Naive thymus-derived CD4-positive, alpha-beta T cell (primary cell): ENCODE data around the gene CENPM. TPM values are rescaled to one million over a fixed set of nuclear protein-coding genes. Genes with fewer than 3 reads are reported as not detected.

Source experiments
- ATAC-seq: fragments of 150-1000 bp; cut with Tn5 transposase; 2 replicates; pipeline ENCODE4 v1.10.0; 2021; ENCODE audit warnings: mild to moderate bottlenecking, moderate library complexity
- CTCF ChIA-PET: fragments of 350-600 bp; sonication (Branson Sonifier 250); formaldehyde crosslinking; loops from one replicate; lab custom pipeline; 2021; ENCODE audit warnings: antibody characterized with exemption; lab: Charles Lee
- POLR2A ChIA-PET: fragments of 350-600 bp; sonication (Branson Sonifier 250); formaldehyde crosslinking; loops from one replicate; lab custom pipeline; 2021; ENCODE audit warnings: antibody characterized with exemption, inconsistent platforms; lab: Charles Lee
- DNase-seq, 9 donors: peaks; one replicate each; pipeline versions ENCODE4 v3.0.0 to v3.0.0-alpha.2; 2020 to 2022; ENCODE audit warnings: mixed read lengths in 1 of 9
- H3K27ac ChIP-seq: one replicate; pipeline ENCODE4 v1.7.0; 2013; ENCODE audit warnings: mild to moderate bottlenecking, low read depth, low read length, moderate library complexity
- H3K27me3 ChIP-seq, 2 donors: one replicate each; pipeline ENCODE4 v1.7.0; 2013; ENCODE audit warnings: low read length in 2 of 2, mild to moderate bottlenecking in 2 of 2, moderate library complexity in 2 of 2; ENCODE audit not compliant: control insufficient read depth in 2 of 2, insufficient read depth in 2 of 2
- H3K36me3 ChIP-seq, 3 experiments: 1 replicate in 2 of 3; 2 replicates in 1 of 3; pipeline ENCODE4 v1.7.0; 2013; ENCODE audit warnings: low read length in 3 of 3, mild to moderate bottlenecking in 3 of 3, moderate library complexity in 1 of 3; ENCODE audit not compliant: insufficient read depth in 3 of 3, control insufficient read depth in 2 of 3
- H3K4me1 ChIP-seq, 2 donors: one replicate each; pipeline ENCODE4 v1.7.0; 2013; ENCODE audit warnings: low read length in 2 of 2, mild to moderate bottlenecking in 2 of 2, moderate library complexity in 1 of 2; ENCODE audit not compliant: control insufficient read depth in 2 of 2, insufficient read depth in 2 of 2
- H3K4me3 ChIP-seq: 2 replicates; pipeline ENCODE4 v1.7.0; 2013; ENCODE audit warnings: mild to moderate bottlenecking, low read length
- H3K9me3 ChIP-seq, 3 experiments: 1 replicate in 2 of 3; 2 replicates in 1 of 3; pipeline ENCODE4 v1.7.0; 2013; ENCODE audit warnings: low read length in 3 of 3; ENCODE audit not compliant: control insufficient read depth in 2 of 3
- H3K27ac Mint-ChIP-seq, 9 donors: one replicate each; pipeline ENCODE4 v1.8.0; 2020 to 2022; ENCODE audit warnings: mixed read lengths in 9 of 9, mild to moderate bottlenecking in 8 of 9, moderate library complexity in 5 of 9, inconsistent platforms in 2 of 9
- H3K27me3 Mint-ChIP-seq, 5 donors: one replicate each; pipeline ENCODE4 v1.8.0; 2021 to 2022; ENCODE audit warnings: mixed read lengths in 5 of 5, mild to moderate bottlenecking in 1 of 5
- H3K36me3 Mint-ChIP-seq, 5 donors: one replicate each; pipeline ENCODE4 v1.8.0; 2020 to 2022; ENCODE audit warnings: mixed read lengths in 5 of 5, mild to moderate bottlenecking in 3 of 5, inconsistent platforms in 1 of 5
- H3K4me1 Mint-ChIP-seq, 7 donors: one replicate each; pipeline ENCODE4 v1.8.0; 2020 to 2022; ENCODE audit warnings: mixed read lengths in 7 of 7, mild to moderate bottlenecking in 3 of 7, inconsistent platforms in 1 of 7
- H3K4me3 Mint-ChIP-seq, 10 donors: one replicate each; pipeline ENCODE4 v1.8.0; 2020 to 2022; ENCODE audit warnings: mild to moderate bottlenecking in 10 of 10, mixed read lengths in 10 of 10, moderate library complexity in 6 of 10, inconsistent platforms in 2 of 10
- H3K9me3 Mint-ChIP-seq, 11 donors: one replicate each; pipeline ENCODE4 v1.8.0; 2020 to 2022; ENCODE audit warnings: mixed read lengths in 11 of 11, mild to moderate bottlenecking in 4 of 11, inconsistent platforms in 1 of 11, moderate library complexity in 1 of 11
- intact Hi-C, 2 donors: fragments of 100-400 bp; cut with micrococcal nuclease; formaldehyde crosslinking; loops; one replicate each; pipeline ENCODE4 v1.15.1; 2023
- polyA plus RNA-seq, 2 donors: library from polyadenylated mRNA; unstranded; fragments of 300-500 nt; fragmentation: Illumina TruSeq; gene quantifications; one replicate each; pipeline ENCODE4 v1.2.3, GENCODE V29; 2021
- total RNA-seq, 6 experiments: library from RNA in 5 of 6; stranded (reverse) in 5 of 6; gene quantifications; 1 replicate in 5 of 6; 2 replicates in 1 of 6; pipeline ENCODE4 v1.2.3 and lab custom pipeline; 2021 to 2026

Gene CENPM
- total and polyA plus RNA-seq, 7 experiments from 2014 or later: 2.3 to 51.1 (median 8.1) TPM

DNA sequence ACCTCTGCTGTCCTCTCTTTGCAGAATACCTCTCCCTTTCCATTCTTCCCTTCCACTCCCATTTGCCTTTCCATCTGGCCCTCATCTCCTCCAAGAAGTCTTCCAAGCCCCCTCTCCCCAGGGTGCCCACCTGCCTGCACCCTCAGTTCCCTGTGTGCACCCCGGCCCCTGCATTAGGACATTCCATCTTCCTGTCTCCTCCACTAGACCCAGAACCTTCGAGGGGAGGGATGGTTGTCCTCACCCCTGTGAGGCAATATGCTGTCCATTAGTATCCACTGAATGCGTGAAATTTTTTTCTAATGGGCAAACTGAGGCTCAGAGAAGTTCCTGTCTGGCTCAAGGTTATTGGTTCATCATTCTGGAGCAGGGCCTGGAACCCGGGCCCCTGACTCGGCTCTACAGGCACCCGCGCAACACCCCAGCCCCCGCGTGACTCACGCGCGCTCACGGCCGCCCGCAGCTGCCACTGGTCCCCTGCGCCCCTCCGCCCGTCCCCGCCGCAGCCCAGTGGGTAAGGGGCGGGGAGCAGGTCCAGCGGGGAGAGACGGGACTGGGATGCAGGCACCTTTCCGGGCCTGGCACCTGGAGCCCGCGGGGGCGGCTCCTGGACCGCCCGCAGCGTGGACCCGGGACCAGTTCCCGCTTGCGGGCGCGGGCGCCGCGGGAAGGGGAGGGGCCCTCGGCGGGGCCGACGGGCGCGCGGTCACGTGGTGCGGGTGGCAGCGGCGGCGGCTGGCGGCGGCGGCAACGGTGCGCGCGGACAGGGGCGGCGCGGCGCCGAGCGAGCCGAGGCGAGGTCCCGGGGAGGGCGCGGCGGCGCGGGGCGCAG, 29.3 kb upstream of the CENPM start:
- Histone ChIP-seq H3K4me3 (peak overlapping the region; percentile 33), H3K27me3 (no peaks in the 10 kb centered on the region), H3K36me3 (no peaks in the 10 kb centered on the region), H3K27ac (no peak overlapping the region), H3K4me1 (peaks cover 0 to 3% of the 10 kb centered on the region in 2 donors), H3K9me3 (no peaks in the 10 kb centered on the region)
- Mint-ChIP-seq H3K36me3 (no peaks in the 10 kb centered on the region), H3K27ac (peak overlapping the region in 1 of 9 donors; percentile 7), H3K4me1 (peaks cover 1 to 14% (median 5%) of the 10 kb centered on the region in 7 donors), H3K9me3 (no peaks in the 10 kb centered on the region), H3K27me3 (peaks cover 18 to 54% (median 36%) of the 10 kb centered on the region in 5 donors), H3K4me3 (peak overlapping the region; percentile 57 to 81 (median 76))
- DNase-seq: peak in 6 of 9 donors; percentile 18 to 80 (median 34)
- ATAC-seq: peak; percentile 83
- CTCF ChIA-PET: no interaction called here
- intact Hi-C loops: loop anchor here in 1 of 2 donors (2.0 kb wide), 1 partner anchor 23 kb away; the partner anchor contains the start of gene WBP2NL
- POLR2A ChIA-PET: no interaction called here

- H3K27ac ChIP-seq: no peak overlapping the region
- H3K27me3 Mint-ChIP-seq: peaks cover 23 to 54% (median 41%) of the 10 kb centered on the region in 5 donors
- peaks cover 1 to 14% (median 5%) of the 10 kb centered on the region in 7 donors for H3K4me1 Mint-ChIP-seq
- H3K9me3 Mint-ChIP-seq: peaks cover 0 to 2% (median 0%) of the 10 kb centered on the region in 11 donors
- no peak overlapping the region for H3K27ac Mint-ChIP-seq
- H3K4me1 ChIP-seq: peaks cover 0 to 3% of the 10 kb centered on the region in 2 donors
- no peaks in the 10 kb centered on the region for H3K9me3 ChIP-seq
- peak overlapping the region; percentile 57 to 81 (median 76) for H3K4me3 Mint-ChIP-seq
- DNase-seq: no peak
- intact Hi-C loops: loop anchor here in 1 of 2 donors (2.0 kb wide), 1 partner anchor 23 kb away; the partner anchor contains the start of gene WBP2NL
- no peak for ATAC-seq
- no peaks in the 10 kb centered on the region for H3K27me3 ChIP-seq
- no peaks in the 10 kb centered on the region for H3K36me3 Mint-ChIP-seq
- no peaks in the 10 kb centered on the region for H3K36me3 ChIP-seq
- POLR2A ChIA-PET: interaction anchor here (0.8 kb wide), 1 partner anchor 104 kb away, joined by 4 read pairs; the partner anchor contains the start of gene SMDT1
- CTCF ChIA-PET: no interaction called here
- no peak overlapping the region for H3K4me3 ChIP-seq
These were observed 28.5 kb upstream of the CENPM start for GRCh38 chr22:41975299-41976069.

DNA sequence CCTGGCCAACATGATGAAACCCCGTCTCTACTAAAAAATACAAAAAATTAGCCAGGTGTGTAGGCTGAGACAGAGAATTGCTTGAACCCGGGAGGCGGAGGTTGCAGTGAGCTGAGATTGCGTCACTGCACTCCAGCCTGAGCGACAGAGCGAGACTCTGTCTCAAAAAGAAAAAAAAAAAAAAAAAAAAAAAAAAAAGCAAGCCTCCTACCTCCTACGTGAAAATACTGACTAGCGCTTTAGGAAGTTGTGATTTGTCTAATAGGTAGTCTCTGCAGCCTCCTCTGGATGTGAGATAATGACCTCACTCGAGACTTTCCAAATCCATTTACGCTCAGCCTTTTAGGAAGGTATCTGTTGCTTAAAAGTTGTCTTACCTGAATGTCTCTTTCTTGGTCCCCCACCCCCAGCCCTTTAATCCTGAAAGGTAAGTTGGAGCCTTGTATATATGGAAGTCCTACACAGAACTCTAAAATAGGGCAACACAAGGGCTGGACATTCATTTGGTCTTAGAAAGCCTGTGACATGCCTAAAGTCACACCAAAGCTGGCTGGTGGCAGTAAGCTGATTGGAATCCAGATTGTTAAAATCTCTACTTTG, 27.8 kb upstream of the CENPM start:
- H3K4me1 Mint-ChIP-seq: peaks cover 3 to 14% (median 5%) of the 10 kb centered on the region in 7 donors
- no peak for ATAC-seq
- Histone ChIP-seq H3K36me3 (no peaks in the 10 kb centered on the region), H3K9me3 (no peaks in the 10 kb centered on the region), H3K27ac (no peak overlapping the region), H3K4me3 (no peak overlapping the region), H3K4me1 (peaks cover 0 to 3% of the 10 kb centered on the region in 2 donors), H3K27me3 (no peaks in the 10 kb centered on the region)
- H3K36me3 Mint-ChIP-seq: no peaks in the 10 kb centered on the region
- H3K27me3 Mint-ChIP-seq: peaks cover 23 to 54% (median 41%) of the 10 kb centered on the region in 5 donors
- H3K27ac Mint-ChIP-seq: no peak overlapping the region
- peaks cover 0 to 2% (median 0%) of the 10 kb centered on the region in 11 donors for H3K9me3 Mint-ChIP-seq
- DNase-seq: no peak
- peak overlapping the region in 2 of 10 donors; percentile 76 to 78 for H3K4me3 Mint-ChIP-seq
- ChIA-PET CTCF (no interaction called here), POLR2A (interaction anchor here (0.8 kb wide), 1 partner anchor 104 kb away, joined by 4 read pairs; the partner anchor contains the start of gene SMDT1)
- intact Hi-C loops: no loop called here

DNA sequence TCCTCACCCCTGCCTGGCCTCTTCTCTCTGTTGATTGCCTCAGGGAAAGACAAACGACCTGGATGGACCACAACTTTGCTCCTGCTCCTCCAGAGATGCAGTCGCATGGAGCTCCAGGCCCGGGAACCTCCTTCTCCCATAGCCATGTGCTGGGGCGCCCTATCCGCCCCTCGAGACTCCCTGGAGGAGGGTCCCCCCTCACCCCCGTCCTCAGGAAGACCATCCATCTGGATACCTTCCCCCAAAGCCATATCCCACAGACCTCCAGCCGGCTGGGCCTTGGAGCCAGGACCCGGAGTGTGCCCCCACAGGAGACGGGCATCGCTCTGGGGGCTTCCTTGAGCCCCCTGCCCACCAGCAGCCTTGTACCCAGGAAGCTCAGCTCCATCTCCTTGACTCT, 24.5 kb upstream of the CENPM start:
- no peak for DNase-seq
- no peak overlapping the region for H3K4me3 ChIP-seq
- ChIA-PET CTCF (interaction anchor here (0.6 to 0.7 kb wide), 2 partner anchors 15 to 1151 kb away, joined by 3 to 4 read pairs; no protein-coding TSS in a partner anchor), POLR2A (no interaction called here)
- no peaks in the 10 kb centered on the region for H3K27me3 ChIP-seq
- intact Hi-C loops: no loop called here
- Mint-ChIP-seq H3K36me3 (no peaks in the 10 kb centered on the region), H3K27ac (no peak overlapping the region), H3K4me1 (peaks cover 0 to 16% (median 6%) of the 10 kb centered on the region in 7 donors), H3K4me3 (no peak overlapping the region), H3K9me3 (peaks cover 0 to 2% (median 0%) of the 10 kb centered on the region in 11 donors), H3K27me3 (peaks cover 15 to 37% (median 28%) of the 10 kb centered on the region in 5 donors)
- peaks cover 0 to 3% of the 10 kb centered on the region in 2 donors for H3K4me1 ChIP-seq
- no peak overlapping the region for H3K27ac ChIP-seq
- no peaks in the 10 kb centered on the region for H3K9me3 ChIP-seq
- no peak for ATAC-seq
- no peaks in the 10 kb centered on the region for H3K36me3 ChIP-seq

DNA sequence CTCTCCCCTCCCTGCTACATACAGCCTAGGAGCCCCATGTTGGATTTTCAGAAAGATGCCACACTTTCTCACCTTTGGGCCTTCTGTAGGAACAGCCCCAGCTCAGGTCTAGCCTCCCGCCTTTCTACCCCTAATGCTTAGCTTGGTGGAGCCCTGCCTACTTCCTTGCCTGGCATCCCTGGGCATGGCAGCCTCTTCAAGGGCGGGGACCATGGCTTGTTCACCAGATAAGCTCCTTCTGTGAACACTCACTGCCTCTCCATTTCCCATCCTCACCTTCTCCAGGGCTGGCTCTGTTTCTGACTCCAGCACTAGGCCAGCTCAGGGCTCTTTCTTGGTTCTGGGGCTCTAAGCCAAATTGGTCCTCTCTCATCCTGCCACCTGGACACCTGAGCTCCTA, 23.6 kb upstream of the CENPM start:
- POLR2A ChIA-PET: interaction anchor here (1.1 kb wide), 1 partner anchor 11 kb away, joined by 3 read pairs; no protein-coding TSS in a partner anchor

More for the DNA sequence above, 23.6 kb upstream of the CENPM start:
- Mint-ChIP-seq H3K27me3 (peaks cover 8 to 29% (median 21%) of the 10 kb centered on the region in 5 donors), H3K4me3 (no peak overlapping the region), H3K27ac (no peak overlapping the region), H3K36me3 (no peaks in the 10 kb centered on the region), H3K4me1 (peaks cover 0 to 12% (median 0%) of the 10 kb centered on the region in 7 donors), H3K9me3 (peaks cover 0 to 2% (median 0%) of the 10 kb centered on the region in 11 donors)
- Histone ChIP-seq H3K9me3 (no peaks in the 10 kb centered on the region), H3K4me1 (no peaks in the 10 kb centered on the region), H3K4me3 (no peak overlapping the region), H3K27me3 (no peaks in the 10 kb centered on the region), H3K27ac (no peak overlapping the region), H3K36me3 (no peaks in the 10 kb centered on the region)
- ATAC-seq: no peak
- DNase-seq: no peak
- intact Hi-C loops: no loop called here
- CTCF ChIA-PET: interaction anchor here (0.6 to 1.0 kb wide), 2 partner anchors 467 to 1150 kb away, joined by 3 read pairs; no protein-coding TSS in a partner anchor
